Astrocyte of the spinal cord (primary cell): ENCODE results near the gene RMI1.
A peak's percentile ranks its signal among the peaks of the same experiment; 100 is the strongest.

Experiments
- DNase-seq: peaks from one replicate; pipeline ENCODE4 v3.0.0; 2011; ENCODE audit warnings: low read depth, low spot score
- H3K4me3 ChIP-seq: 2 replicates; pipeline ENCODE4 v1.5.1; 2011; ENCODE audit warnings: low read depth, mild to moderate bottlenecking, low read length, moderate library complexity
- CTCF ChIP-seq: IDR thresholded peaks from 2 replicates; pipeline ENCODE4 v1.5.1; 2012; ENCODE audit warnings: low read depth, mild to moderate bottlenecking, low read length, inconsistent platforms
- in situ Hi-C: cut with HindIII; loops from 2 replicates; pipeline ENCODE4 v1.10.0; 2017; ENCODE audit warnings: low sequenced_read_pairs

Gene RMI1

GRCh38 chr9:83986195-83986594, 5.6 kb downstream of the RMI1 start:
- in situ Hi-C loops: no loop called here
- H3K4me3 ChIP-seq: no peak overlapping the region
- TF ChIP-seq CTCF: no peak
- DNase-seq: no peak

DNA sequence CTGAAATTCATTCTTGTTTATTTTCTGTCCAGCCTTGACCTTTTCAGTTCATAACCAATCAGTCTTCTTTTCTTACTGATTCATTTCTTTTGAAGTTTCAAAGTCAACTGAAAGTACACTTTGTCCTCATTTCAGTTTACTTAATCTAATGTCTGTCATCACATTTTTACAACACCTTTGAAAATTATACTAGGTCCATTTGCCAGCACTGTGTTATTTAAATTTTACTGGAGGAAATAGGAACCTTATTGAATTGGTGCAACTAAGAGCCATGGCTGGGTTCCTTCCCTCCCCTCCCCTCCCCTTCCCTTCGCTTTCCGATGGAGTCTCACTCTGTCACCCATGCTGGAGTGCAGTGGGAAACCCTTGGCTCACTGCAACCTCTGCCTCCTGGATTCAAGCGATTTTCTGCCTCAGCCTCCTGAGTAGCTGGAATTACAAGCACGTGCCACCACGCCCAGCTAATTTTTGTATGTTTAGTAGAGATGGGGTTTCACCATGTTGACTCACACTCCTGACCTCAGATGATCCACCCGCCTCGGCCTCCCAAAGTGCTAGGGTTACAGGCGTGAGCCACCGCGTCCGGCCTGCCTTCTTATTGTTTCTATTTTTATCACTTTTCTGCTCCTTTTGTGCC, 6.3 kb downstream of the RMI1 start:
- no peak overlapping the region for H3K4me3 ChIP-seq
- peak; percentile 23 for DNase-seq
- in situ Hi-C loops: no loop called here
- no peak for TF ChIP-seq CTCF

GRCh38 chr9:83987402-83987791, 6.8 kb downstream of the RMI1 start:
- no peak for TF ChIP-seq CTCF
- DNase-seq: no peak
- in situ Hi-C loops: no loop called here
- no peak overlapping the region for H3K4me3 ChIP-seq

DNA sequence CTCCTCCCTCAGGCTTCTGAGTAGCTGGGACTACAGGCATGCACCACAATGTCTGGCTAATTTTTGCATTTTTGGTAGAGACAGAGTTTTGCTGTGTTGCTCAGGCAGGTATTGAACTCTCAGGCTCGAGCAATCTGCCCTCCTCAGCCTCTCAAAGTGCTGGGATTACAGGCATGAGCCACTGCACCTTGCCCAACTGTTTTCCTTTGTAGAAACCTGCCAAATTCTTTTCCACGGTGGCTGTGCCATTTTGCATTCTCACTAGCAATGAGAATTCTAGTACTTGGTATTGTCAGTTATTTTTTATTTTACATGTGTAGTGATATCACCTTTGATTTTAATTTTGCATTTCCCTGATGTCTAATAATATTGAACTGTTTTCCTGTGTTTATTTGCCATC, 7.8 kb downstream of the RMI1 start:
- TF ChIP-seq CTCF: no peak
- H3K4me3 ChIP-seq: no peak overlapping the region
- in situ Hi-C loops: no loop called here
- DNase-seq: no peak

DNA sequence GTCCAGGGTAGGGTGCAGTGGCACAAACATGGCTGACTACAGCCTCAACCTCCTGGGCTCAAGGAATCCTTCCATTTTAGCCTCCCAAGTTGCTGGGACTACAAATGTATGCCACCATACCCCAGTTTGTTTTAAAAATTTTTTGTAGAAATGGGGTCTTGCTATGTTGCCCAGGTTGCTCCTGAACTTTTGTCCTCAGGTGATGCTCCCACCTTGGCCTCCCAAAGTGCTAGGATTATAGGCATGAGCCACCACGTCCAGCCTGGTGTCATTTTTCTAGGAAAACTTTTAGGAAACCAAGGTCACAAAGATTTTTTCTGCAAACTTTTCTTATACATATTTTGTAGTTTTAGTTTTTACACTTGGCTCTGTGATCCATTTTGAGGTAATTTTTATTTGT, 10.8 kb downstream of the RMI1 start:
- no peak for TF ChIP-seq CTCF
- in situ Hi-C loops: no loop called here
- H3K4me3 ChIP-seq: no peak overlapping the region
- DNase-seq: no peak

DNA sequence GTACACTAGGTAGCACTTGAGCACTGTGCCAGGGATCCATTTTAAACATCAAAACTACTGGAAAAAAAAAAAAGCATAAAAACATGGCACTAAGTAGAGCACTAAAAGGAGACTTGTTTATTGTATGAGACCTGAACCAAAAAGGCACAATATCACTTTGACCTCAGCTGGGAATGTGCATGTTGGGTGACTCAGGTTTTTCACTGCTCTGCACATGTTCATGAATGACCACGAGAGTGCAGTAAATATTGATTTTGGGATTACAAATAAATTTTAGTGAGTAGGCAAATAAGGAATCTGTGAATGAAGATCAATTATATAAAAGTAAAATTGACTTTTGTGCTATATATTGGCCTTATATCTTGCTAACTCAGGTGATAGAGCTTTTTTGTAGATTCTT, 11.8 kb downstream of the RMI1 start:
- in situ Hi-C loops: no loop called here
- no peak for TF ChIP-seq CTCF
- no peak overlapping the region for H3K4me3 ChIP-seq
- no peak for DNase-seq

DNA sequence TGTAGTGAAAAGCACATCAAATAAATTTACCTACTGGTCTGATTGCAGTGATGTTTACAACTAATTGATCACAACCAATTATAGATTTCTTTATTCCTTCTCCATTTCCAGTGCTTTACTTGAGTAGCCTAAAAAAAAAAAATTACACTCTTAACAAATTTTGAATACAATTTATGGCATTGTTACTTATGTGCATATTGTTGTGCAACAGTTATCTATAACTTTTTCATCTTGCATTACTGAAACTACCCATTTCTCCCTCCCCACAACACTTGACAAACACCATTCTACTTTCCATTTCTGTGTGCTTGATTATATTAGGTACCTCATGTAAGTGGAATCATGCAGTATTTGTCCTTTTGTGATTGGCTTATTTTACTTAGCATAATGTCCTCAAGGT, 12.3 kb downstream of the RMI1 start:
- no peak for DNase-seq
- in situ Hi-C loops: no loop called here
- no peak overlapping the region for H3K4me3 ChIP-seq
- no peak for TF ChIP-seq CTCF
